NT2/D1 (cell line): ENCODE results near the gene CYRIA.

ENCODE experiments used
- SUZ12 ChIP-seq: IDR thresholded peaks from 2 replicates; pipeline ENCODE4 v1.6.1; 2011; ENCODE audit not compliant: insufficient read length, insufficient read depth; ENCODE audit errors: extremely low read depth
- YY1 ChIP-seq: IDR thresholded peaks from 2 replicates; pipeline ENCODE4 v1.6.1; 2011; ENCODE audit not compliant: insufficient read length, insufficient read depth
- ZNF274 ChIP-seq: IDR thresholded peaks from 2 replicates; pipeline ENCODE4 v1.6.1; 2011; ENCODE audit warnings: mild to moderate bottlenecking, low read depth, low read length

DNA sequence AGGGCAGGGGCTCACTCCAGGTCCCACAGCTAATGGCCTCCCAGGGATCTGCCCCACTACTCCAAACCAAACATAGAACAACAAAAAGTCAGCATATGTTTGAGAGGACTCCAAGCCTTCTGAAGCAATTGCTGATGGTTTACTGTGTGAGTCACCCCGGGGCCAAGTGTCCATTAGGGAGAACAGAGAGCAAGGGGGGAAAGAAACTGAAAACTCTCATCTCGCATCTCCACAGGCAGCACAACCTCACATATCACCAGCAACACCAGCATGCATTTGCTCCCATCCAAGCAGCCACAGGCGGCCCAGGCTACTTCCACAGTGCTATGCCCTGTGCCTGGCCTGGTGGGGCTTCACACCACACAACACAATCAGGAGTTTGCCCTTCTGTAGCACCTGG is 39.1 kb downstream of the CYRIA start:
- TF ChIP-seq ZNF274 (no peak), YY1 (no peak), SUZ12 (no peak)
